HG03175 (cell line): Measurements from ENCODE around the gene POLR3GL.
"Not testable (repeated sequence)": the region's sequence is repeated elsewhere in the genome, so short reads cannot be mapped to it uniquely, and the experiment has no call there.

ENCODE experiments used
- ATAC-seq: cut with Tn5 transposase; IDR thresholded peaks from one replicate; pipeline ENCODE4 v1.9.1; 2021; ENCODE audit warnings: mild to moderate bottlenecking, moderate library complexity; ENCODE audit not compliant: unreplicated experiment

The POLR3GL gene

DNA sequence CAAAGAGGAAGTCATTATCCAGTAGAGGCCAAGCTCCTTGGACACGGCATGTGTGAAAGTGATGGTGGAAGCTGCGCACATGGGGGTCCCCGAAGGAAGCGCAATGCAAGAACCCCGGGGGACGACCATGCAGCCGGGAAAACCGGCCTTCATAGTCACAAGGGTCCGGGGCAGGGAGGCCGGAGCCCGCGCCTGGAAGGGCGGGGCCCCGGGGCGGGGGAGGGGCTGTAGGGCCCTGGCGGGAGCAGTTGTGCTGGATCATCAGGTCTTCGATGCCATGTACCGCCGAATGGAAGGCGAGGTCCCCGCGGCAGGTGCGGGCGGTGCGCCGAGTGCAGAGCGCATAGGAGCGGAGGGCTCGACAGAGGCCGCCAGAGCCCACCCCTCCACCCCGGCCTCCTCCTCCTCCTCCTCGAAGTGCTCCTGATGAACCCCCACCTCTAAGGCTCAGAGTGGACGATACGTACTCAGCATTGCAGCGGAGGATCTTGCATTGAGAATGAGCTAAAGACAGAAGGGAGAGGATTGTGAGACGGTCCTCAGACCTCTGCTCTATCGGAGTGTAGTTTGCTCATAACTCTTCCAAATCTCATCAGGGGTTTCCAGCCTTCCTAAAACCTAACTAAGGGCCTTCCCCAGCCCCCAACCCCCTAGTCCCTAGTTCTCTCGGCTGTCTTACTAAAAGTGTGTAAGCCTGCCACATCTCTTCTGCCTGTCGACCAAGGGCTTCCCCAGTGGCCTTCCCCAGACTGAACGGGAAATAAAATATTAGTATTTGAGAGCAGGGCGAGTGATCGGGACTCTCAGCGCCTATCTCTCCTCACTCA, 55.0 kb downstream of the POLR3GL start:
- no peak for ATAC-seq

DNA sequence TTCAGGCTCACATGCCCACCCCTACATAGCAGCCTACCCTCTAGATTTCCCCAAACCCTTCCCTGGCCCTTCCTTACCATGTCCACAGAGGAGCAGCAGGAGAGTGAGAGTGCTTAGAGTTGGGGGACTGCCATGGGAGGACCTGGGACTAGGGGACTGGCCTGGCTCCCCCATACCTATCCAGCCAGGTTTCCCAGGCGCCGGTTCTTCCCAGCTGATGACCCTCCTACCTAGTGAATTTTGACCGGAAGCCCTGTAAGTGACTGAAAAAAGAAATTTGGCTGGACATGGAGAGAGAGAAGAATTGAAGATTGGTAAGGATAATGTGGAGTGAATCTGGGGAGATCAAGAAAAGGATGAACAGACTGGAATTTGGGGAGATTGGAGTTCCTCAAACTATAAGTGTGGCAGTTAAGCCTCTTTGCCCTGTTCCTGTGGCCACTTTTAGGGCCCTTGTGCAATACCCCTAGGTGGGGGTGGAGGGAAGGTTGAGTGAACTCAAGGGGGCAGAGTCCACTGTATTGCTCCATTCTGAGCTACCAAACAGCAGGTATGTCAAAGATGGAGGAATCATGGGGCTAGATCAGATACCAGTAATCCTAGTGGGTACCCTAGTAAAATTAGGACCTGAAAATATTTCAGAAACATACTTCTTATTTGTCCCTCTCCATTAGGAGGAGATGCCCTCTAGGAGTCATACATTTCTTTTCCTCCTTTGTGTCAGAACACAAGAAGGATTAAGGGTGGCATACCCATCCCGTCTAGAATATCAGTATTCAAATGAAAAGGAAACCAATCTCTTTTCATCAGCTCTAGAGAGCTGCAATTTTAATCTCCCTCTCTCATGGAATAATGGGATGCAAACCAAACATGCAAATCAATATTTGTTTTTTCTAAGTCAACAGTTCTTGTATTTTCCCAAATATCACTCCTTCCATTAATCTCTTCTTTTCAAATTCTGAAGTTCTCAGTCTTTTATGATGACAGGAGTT, 55.9 kb downstream of the POLR3GL start:
- ATAC-seq, result no peak

DNA sequence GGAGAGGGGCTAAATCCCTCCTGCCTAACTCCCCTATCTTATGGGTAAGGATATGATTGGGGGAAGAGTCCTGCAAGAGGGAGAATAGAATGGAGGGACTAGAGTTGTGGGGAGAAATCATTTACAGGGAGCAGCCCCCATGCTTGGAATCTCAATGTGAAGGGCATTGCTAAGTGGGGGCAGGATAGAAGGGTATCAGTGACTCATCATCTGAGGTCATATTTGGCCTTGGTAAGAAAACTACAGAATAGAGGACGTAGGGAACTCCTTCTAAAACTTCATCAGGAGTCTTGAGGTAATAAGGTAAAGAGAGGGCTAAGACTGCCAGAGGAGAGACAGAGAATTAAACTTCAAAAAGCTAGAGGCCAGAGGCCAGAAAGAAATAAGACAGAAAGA, 56.6 kb downstream of the POLR3GL start:
- no peak for ATAC-seq

DNA sequence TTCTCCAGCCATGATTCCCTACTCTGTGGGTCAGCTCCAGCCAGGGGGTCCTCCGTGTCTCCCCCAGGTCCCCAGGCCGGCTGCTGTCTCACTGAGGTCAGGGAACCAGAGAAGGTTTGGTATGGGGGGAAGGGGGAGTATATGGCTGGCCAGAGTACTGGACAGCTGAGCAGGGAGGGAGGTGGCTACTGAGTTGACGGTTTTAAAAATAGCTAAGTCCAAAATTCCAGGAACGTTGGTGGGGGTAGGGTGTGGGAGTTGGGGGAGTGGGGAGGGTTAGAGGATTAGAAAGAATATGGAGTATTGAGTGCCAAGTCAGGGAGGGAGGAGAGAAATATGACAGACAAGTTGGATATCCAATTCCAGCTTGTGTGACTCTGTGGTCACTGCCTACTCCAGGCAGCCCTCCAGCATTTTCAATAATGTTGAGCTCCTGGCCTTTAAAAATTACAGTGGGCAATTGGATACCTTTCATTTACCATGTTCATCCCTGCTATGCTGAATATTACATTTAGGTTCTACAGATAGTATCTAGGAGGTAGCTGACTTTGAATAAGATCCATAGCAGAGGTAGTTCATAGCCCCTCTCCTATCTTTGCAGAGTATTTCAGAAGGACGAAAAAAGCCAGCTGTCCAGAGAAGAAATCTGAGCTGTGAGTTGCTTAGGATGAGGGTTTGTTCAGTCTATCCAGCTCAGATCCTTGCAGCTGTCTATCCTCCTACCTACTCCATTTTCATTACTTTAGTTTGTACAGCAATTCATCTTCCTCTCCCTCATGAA, 57.3 kb downstream of the POLR3GL start, which contains the start of gene HJV:
Gene HJV (minus strand): TSS at position 114 of the 781 bp plus-strand sequence. CDS start 1,504 bp downstream, outside the sequence.
- no peak for ATAC-seq

DNA sequence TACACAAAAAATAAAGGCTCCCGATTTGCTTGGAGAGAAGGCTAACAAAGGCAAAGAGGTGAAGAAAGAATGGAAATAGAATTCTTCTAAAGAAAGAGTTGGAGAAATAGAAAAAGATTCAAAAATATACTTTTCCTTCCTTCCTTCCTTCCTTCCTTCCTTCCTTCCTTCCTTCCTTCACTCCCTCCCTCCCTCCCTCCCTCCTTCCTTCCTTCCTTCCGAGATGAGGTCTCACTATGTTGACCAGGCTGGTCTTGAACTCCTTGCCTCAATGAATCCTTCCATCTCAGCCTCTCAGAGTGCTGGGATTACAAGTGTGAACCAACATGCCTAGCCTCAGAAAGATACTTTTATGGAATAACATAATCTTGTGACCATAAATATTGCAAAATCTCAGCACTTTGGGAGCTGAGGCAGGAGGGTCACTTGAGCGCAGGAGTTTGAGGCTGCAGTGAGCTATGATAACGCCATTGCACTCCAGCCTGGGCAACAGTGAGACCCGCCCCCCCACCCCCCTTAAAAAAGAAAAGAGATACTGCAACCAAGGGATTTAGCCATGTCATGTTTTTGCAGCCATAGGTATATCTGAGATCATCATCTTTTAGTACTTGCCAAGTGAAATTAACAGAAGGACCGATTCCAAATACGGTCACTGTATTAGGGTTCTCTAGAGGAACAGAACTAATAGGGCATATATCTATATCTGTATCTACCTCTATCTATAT, 58.1 kb downstream of the POLR3GL start:
- ATAC-seq, result no peak

DNA sequence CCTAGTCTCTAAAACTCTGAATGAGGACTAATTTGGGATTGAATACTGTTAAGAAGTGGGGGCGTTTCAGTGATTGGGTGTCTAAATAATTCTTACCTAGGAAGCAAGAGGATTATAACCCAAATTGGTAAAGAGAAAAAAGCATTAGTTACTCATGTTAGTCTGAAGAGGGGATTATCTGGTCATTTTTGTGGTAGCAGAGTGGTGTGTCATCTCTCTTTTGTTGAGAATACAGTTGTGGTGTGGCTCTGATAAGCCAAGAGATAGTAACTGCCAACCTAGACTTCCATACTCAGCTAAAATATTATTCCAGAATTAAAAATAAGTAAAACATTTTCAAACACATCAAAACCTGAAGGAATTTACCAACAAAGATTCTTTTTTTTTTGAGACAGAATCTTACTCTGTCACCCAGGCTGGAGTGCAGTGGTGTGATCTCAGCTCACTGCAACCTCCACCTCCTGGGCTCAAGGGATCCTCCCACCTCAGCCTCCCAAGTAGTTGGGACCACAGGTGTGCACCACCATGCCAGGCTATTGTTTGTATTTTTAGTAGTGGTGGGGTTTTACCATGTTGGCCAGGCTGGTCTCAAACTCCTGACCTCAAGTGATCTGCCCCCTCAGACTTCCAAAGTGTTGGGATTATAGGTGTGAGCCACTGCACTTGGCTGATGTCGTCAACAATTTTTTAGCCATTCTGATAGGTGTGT, 61.5 kb downstream of the POLR3GL start:
- not testable (repeated sequence) for ATAC-seq

DNA sequence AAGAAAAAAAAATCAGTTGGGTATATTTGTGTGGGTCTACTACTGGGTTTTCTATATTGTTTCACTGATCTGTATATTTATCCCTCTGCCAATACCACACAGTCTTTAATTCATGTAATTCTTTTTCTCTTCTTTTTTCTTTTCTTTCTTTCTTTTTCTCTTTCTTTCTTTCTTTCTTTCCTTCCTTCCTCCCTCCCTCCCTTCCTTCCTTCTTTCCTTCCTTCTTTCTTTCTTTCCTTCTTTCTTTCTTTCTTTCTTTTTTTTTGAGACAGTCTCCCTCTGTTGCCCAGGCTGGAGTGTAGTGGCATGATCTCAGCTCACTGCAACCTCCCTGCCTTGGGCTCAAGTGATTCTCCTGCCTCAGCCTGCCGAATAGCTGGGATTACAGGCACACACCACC, 62.2 kb downstream of the POLR3GL start:
- not testable (repeated sequence) for ATAC-seq
